Esophagus muscularis mucosa (tissue), 4 donors: Measurements from ENCODE around the gene CCDC177.

Source experiments
- EP300 ChIP-seq: sonication (generic); formaldehyde crosslinking; IDR thresholded peaks from one replicate; pipeline ENCODE4 v1.6.1; 2017; ENCODE audit warnings: antibody characterized with exemption
- POLR2A ChIP-seq: fragments of 450-650 bp; IDR thresholded peaks from one replicate; pipeline ENCODE4 v1.6.1; 2017; ENCODE audit warnings: antibody characterized with exemption, moderate library complexity, mild to moderate bottlenecking, low read depth
- POLR2AphosphoS5 ChIP-seq, 2 donors: sonication (generic); formaldehyde crosslinking; IDR thresholded peaks; one replicate each; pipeline ENCODE4 v1.6.1; 2017; ENCODE audit warnings: antibody characterized with exemption in 2 of 2
- TF ChIP-seq, protein P1 (sequence below), 3 experiments: fragments of 200-600 bp in 2 of 3; fragments of 450-650 bp in 1 of 3; sonication (generic) in 2 of 3; IDR thresholded peaks; one replicate each; pipeline ENCODE4 v1.5.1; 2017 to 2019; ENCODE audit warnings: antibody characterized with exemption in 3 of 3, mild to moderate bottlenecking in 2 of 3, moderate library complexity in 1 of 3

DNA sequence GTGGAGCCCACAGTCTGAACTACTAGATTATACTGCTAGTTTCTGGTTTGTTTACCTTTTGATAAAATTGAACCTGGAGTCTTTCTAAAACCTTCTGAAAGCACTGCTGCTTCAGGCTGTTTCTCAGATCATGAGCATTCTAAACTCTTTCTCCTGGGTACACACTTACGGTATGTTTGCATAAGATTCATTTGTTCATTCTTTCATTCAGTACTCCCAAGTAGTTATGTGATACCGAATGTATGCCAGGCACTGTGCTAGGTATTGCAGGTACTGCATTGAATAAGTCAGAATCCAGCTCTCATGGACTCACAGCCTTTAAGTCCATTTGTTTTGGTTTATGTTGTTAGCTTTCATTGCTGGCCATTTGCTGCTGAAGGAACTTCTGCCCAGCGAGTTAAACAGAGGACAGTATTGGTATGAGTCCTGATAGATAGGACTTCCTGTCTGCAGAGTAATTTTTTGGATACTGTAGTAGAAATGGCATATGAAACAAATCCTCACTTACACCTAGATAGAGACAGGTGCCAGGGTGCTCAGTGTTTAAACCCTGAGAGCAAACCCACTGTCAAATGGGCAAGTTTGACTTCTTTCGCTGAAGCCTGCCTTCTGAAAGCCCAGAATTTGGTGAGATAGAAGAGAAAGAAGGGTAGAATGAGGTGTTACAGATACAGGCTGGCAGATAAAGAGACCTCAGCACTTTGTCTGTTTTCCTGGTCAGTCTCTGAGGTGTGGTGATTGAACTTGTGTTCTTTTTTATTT lies 38.8 kb upstream of the CCDC177 start:
- TF ChIP-seq POLR2A (no peak), POLR2AphosphoS5 (IDR thresholded peaks at IDR 0.05) (no peak), EP300 (no peak)
- TF ChIP-seq, protein P1, sequence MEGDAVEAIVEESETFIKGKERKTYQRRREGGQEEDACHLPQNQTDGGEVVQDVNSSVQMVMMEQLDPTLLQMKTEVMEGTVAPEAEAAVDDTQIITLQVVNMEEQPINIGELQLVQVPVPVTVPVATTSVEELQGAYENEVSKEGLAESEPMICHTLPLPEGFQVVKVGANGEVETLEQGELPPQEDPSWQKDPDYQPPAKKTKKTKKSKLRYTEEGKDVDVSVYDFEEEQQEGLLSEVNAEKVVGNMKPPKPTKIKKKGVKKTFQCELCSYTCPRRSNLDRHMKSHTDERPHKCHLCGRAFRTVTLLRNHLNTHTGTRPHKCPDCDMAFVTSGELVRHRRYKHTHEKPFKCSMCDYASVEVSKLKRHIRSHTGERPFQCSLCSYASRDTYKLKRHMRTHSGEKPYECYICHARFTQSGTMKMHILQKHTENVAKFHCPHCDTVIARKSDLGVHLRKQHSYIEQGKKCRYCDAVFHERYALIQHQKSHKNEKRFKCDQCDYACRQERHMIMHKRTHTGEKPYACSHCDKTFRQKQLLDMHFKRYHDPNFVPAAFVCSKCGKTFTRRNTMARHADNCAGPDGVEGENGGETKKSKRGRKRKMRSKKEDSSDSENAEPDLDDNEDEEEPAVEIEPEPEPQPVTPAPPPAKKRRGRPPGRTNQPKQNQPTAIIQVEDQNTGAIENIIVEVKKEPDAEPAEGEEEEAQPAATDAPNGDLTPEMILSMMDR (IDR thresholded peaks at IDR 0.05) = no peak
